Measurements from ENCODE around the gene PABPN1.

PABPN1 gene

GRCh38 chr14:23346693-23347405 is 25.6 kb downstream of the PABPN1 start:
- H3F3A ChIP-seq (ENCODE audit: insufficient read depth): no peaks in the 10 kb centered on the region

GRCh38 chr14:23347406-23348296 is 26.4 kb downstream of the PABPN1 start:
- Histone ChIP-seq H3K9ac (ENCODE audit: low read length) (no peak overlapping the region), H3F3A (ENCODE audit: insufficient read depth) (no peaks in the 10 kb centered on the region), H3K27me3 (ENCODE audit: low read length) (no peaks in the 10 kb centered on the region), H3K79me2 (ENCODE audit: insufficient read depth, low read length) (no peaks in the 10 kb centered on the region), H3K4me3 (ENCODE audit: insufficient read depth, low read length, poor library complexity, severe bottlenecking) (no peak overlapping the region), H3K9me2 (replicated peaks; ENCODE audit: insufficient read depth, low read length) (no peaks in the 10 kb centered on the region), H4K20me1 (ENCODE audit: low read depth, low read length) (no peaks in the 10 kb centered on the region), H2AFZ (ENCODE audit: low read depth, low read length, severe bottlenecking) (no peak overlapping the region), H3K9me3 (ENCODE audit: insufficient read depth, low read length) (no peaks in the 10 kb centered on the region), H3K4me2 (ENCODE audit: low read depth, low read length, poor library complexity, severe bottlenecking) (no peak overlapping the region), H3K36me3 (ENCODE audit: low read length) (no peaks in the 10 kb centered on the region), H3K27ac (ENCODE audit: low read depth, low read length) (no peak overlapping the region)
- TF ChIP-seq EZH2phosphoT487 (conservative IDR thresholded peaks at IDR 0.05; ENCODE audit: low read length) (no peak), CTCF (IDR thresholded peaks at IDR 0.05; ENCODE audit: insufficient read depth, low read length, poor library complexity, severe bottlenecking) (no peak)

More at GRCh38 chr14:23346693-23347405, 25.6 kb downstream of the PABPN1 start:
- H3K9me3 ChIP-seq (ENCODE audit: insufficient read depth, low read length): no peaks in the 10 kb centered on the region
- H3K27ac ChIP-seq (ENCODE audit: low read depth, low read length): no peak overlapping the region
- no peak overlapping the region for H2AFZ ChIP-seq (ENCODE audit: low read depth, low read length, severe bottlenecking)
- no peaks in the 10 kb centered on the region for H3K79me2 ChIP-seq (ENCODE audit: insufficient read depth, low read length)
- no peaks in the 10 kb centered on the region for H4K20me1 ChIP-seq (ENCODE audit: low read depth, low read length)
- TF ChIP-seq CTCF (IDR thresholded peaks at IDR 0.05; ENCODE audit: insufficient read depth, low read length, poor library complexity, severe bottlenecking) (no peak), EZH2phosphoT487 (conservative IDR thresholded peaks at IDR 0.05; ENCODE audit: low read length) (no peak)
- no peaks in the 10 kb centered on the region for H3K36me3 ChIP-seq (ENCODE audit: low read length)
- no peaks in the 10 kb centered on the region for H3K9me2 ChIP-seq (replicated peaks; ENCODE audit: insufficient read depth, low read length)
- no peak overlapping the region for H3K9ac ChIP-seq (ENCODE audit: low read length)
- no peak overlapping the region for H3K4me3 ChIP-seq (ENCODE audit: insufficient read depth, low read length, poor library complexity, severe bottlenecking)
- no peaks in the 10 kb centered on the region for H3K27me3 ChIP-seq (ENCODE audit: low read length)
- no peak overlapping the region for H3K4me2 ChIP-seq (ENCODE audit: low read depth, low read length, poor library complexity, severe bottlenecking)

- Histone ChIP-seq H3K4me3 (ENCODE audit: insufficient read depth, low read length, poor library complexity, severe bottlenecking) (no peak overlapping the region), H3F3A (ENCODE audit: insufficient read depth) (no peaks in the 10 kb centered on the region), H3K79me2 (ENCODE audit: insufficient read depth, low read length) (no peaks in the 10 kb centered on the region), H3K27me3 (ENCODE audit: low read length) (no peaks in the 10 kb centered on the region), H4K20me1 (ENCODE audit: low read depth, low read length) (no peaks in the 10 kb centered on the region), H3K36me3 (ENCODE audit: low read length) (no peaks in the 10 kb centered on the region), H3K9ac (ENCODE audit: low read length) (no peak overlapping the region), H2AFZ (ENCODE audit: low read depth, low read length, severe bottlenecking) (no peak overlapping the region), H3K27ac (ENCODE audit: low read depth, low read length) (no peak overlapping the region), H3K9me3 (ENCODE audit: insufficient read depth, low read length) (no peaks in the 10 kb centered on the region), H3K4me2 (ENCODE audit: low read depth, low read length, poor library complexity, severe bottlenecking) (no peak overlapping the region), H3K9me2 (replicated peaks; ENCODE audit: insufficient read depth, low read length) (no peaks in the 10 kb centered on the region)
- TF ChIP-seq CTCF (IDR thresholded peaks at IDR 0.05; ENCODE audit: insufficient read depth, low read length, poor library complexity, severe bottlenecking): no peak
Measured at GRCh38 chr14:23348297-23348655, 27.0 kb downstream of the PABPN1 start.

All from SU-DHL-6 (cell line).